Type B pancreatic cell (in vitro differentiated cells): ENCODE results near the gene COL24A1. TPM values are rescaled to one million over a fixed set of nuclear protein-coding genes. Genes with fewer than 3 reads are reported as not detected.

Experiments used
- DNase-seq: peaks from one replicate; pipeline ENCODE4 v3.0.0; 2021; ENCODE audit warnings: mixed read lengths; ENCODE audit not compliant: unreplicated experiment; ENCODE audit errors: extremely low spot score
- H3K27ac Mint-ChIP-seq: 2 replicates; pipeline ENCODE4 v1.8.0; 2021; ENCODE audit warnings: mild to moderate bottlenecking, mixed read lengths
- H3K27me3 Mint-ChIP-seq: 2 replicates; pipeline ENCODE4 v1.8.0; 2021; ENCODE audit warnings: mixed read lengths
- H3K36me3 Mint-ChIP-seq: 2 replicates; pipeline ENCODE4 v1.8.0; 2021; ENCODE audit warnings: mixed read lengths
- H3K4me1 Mint-ChIP-seq: one replicate; pipeline ENCODE4 v1.8.0; 2021; ENCODE audit warnings: mixed read lengths; ENCODE audit not compliant: unreplicated experiment
- H3K4me3 Mint-ChIP-seq: 2 replicates; pipeline ENCODE4 v1.8.0; 2021; ENCODE audit warnings: mild to moderate bottlenecking, mixed read lengths
- H3K9me3 Mint-ChIP-seq: 2 replicates; pipeline ENCODE4 v1.8.0; 2021; ENCODE audit warnings: mixed read lengths
- CTCF ChIP-seq: fragments of 200-600 bp; sonication (generic); conservative IDR thresholded peaks from 2 replicates; pipeline ENCODE4 v1.5.0; 2021; ENCODE audit warnings: antibody characterized with exemption, mild to moderate bottlenecking
- total RNA-seq: library from RNA; stranded (reverse); gene quantifications from 2 replicates; pipeline ENCODE4 v1.2.1, GENCODE V29; 2021; ENCODE audit warnings: low replicate concordance

Gene COL24A1
- total RNA-seq, 1 donor from 2014 or later, result 7.2 TPM

DNA sequence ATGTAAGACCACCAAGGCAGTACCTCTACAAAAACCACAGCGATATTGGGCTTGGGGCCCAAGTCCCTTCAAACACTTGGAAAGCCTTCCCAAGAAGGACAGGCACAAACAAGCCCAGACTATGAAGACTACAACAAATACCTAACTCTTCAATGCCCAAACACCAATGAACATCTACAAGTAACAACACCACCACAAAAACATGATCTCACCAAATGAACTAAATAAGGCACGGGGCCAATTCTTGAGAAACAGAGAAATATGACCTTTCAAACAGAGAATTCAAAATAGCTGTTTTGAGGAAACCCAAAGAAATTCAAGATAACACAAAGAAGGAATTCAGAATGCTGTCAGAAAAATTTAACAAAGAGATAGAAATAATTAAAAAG is 86.8 kb downstream of the COL24A1 start:
- no peak for DNase-seq
- no peak for TF ChIP-seq CTCF
- peaks cover 4% of the 10 kb centered on the region for H3K9me3 Mint-ChIP-seq

GRCh38 chr1:86068841-86069756 is 87.5 kb downstream of the COL24A1 start:
- Mint-ChIP-seq H3K36me3 (no peaks in the 10 kb centered on the region), H3K9me3 (peaks cover 4% of the 10 kb centered on the region), H3K27me3 (peaks cover 4% of the 10 kb centered on the region), H3K4me1 (no peaks in the 10 kb centered on the region), H3K27ac (no peak overlapping the region), H3K4me3 (no peak overlapping the region)
- TF ChIP-seq CTCF, result no peak
- DNase-seq, result no peak

More for the DNA sequence above, 86.8 kb downstream of the COL24A1 start:
- H3K4me3 Mint-ChIP-seq, result no peak overlapping the region
- peaks cover 8% of the 10 kb centered on the region for H3K27me3 Mint-ChIP-seq
- H3K36me3 Mint-ChIP-seq, result no peaks in the 10 kb centered on the region
- H3K27ac Mint-ChIP-seq, result no peak overlapping the region
- H3K4me1 Mint-ChIP-seq, result no peaks in the 10 kb centered on the region

- H3K27ac Mint-ChIP-seq, result no peak overlapping the region
- no peak overlapping the region for H3K4me3 Mint-ChIP-seq
- peaks cover 3% of the 10 kb centered on the region for H3K27me3 Mint-ChIP-seq
- H3K9me3 Mint-ChIP-seq, result peaks cover 4% of the 10 kb centered on the region
- no peaks in the 10 kb centered on the region for H3K4me1 Mint-ChIP-seq
- DNase-seq, result no peak
- TF ChIP-seq CTCF, result no peak
- H3K36me3 Mint-ChIP-seq, result no peaks in the 10 kb centered on the region
Measured at GRCh38 chr1:86068271-86068721, 88.3 kb downstream of the COL24A1 start.

DNA sequence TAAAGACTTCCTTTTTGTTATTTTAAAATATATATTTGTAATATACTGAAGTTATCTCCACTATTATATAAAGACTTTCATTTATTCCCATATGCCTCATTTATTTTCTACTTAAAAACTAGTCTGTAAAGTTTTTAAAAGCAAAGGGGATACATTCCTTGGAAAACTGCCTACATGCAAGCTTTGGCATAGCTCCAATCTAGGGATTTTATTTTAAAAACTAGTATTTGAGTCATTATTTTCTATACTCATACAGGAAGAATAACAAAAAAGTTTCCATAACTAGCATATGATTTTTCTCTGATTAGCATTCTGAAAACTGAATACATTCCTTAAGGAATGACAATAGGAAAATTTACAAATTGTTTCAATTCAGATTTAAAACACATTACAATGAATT is 88.9 kb downstream of the COL24A1 start:
- no peak overlapping the region for H3K4me3 Mint-ChIP-seq
- H3K9me3 Mint-ChIP-seq, result no peaks in the 10 kb centered on the region
- no peak for TF ChIP-seq CTCF
- no peaks in the 10 kb centered on the region for H3K27me3 Mint-ChIP-seq
- no peak for DNase-seq
- no peaks in the 10 kb centered on the region for H3K4me1 Mint-ChIP-seq
- no peaks in the 10 kb centered on the region for H3K36me3 Mint-ChIP-seq
- H3K27ac Mint-ChIP-seq, result no peak overlapping the region

DNA sequence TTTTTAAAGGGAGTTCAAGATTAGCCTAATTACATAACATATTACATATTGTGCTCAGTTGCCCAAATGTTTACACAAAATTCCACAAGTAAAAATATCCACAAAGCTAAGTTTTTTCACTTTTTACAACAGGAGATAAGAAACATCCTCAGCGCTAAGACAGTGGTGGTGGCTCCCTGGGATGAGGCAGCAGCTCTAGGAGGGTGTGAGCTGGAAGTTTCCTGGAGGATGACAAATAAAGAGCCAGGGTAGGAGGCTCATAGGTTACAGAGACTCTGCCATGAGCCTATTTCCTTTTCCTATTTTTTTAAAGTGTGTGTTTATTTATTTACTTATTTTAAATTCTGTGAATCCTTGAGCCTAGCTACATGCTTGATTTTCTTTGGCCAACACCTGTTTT is 91.7 kb downstream of the COL24A1 start:
- no peak for DNase-seq
- TF ChIP-seq CTCF, result no peak
- Mint-ChIP-seq H3K4me1 (no peaks in the 10 kb centered on the region), H3K36me3 (no peaks in the 10 kb centered on the region), H3K4me3 (no peak overlapping the region), H3K9me3 (no peaks in the 10 kb centered on the region), H3K27me3 (no peaks in the 10 kb centered on the region), H3K27ac (no peak overlapping the region)
